Sigmoid colon (tissue), 7 donors: ENCODE results near the gene KIAA2012. TPM values are rescaled to one million over a fixed set of nuclear protein-coding genes. Genes with fewer than 3 reads are reported as not detected.

ENCODE experiments used
- DNase-seq: peaks from one replicate; pipeline ENCODE4 v3.0.0-alpha.2; 2019
- H3K27ac ChIP-seq, 4 donors: fragments of 200-600 bp; sonication (generic); one replicate each; pipeline ENCODE4 v1.5.1; 2016 to 2019; ENCODE audit warnings: mild to moderate bottlenecking in 1 of 4
- H3K27me3 ChIP-seq, 3 donors: fragments of 200-600 bp; sonication (generic); one replicate each; pipeline ENCODE4 v1.5.1; 2019; ENCODE audit warnings: mild to moderate bottlenecking in 1 of 3
- H3K36me3 ChIP-seq, 4 donors: fragments of 200-600 bp; sonication (generic); one replicate each; pipeline ENCODE4 v1.5.1; 2016 to 2019
- H3K4me1 ChIP-seq, 4 donors: fragments of 200-600 bp; sonication (generic); one replicate each; pipeline ENCODE4 v1.5.1; 2017 to 2019
- H3K4me3 ChIP-seq, 4 donors: fragments of 200-600 bp; sonication (generic); one replicate each; pipeline ENCODE4 v1.5.1; 2017 to 2019; ENCODE audit warnings: mild to moderate bottlenecking in 2 of 4, moderate library complexity in 1 of 4
- H3K9me3 ChIP-seq, 4 donors: fragments of 200-600 bp in 3 of 4; sonication (generic) in 3 of 4; one replicate each; pipeline versions ENCODE4 v1.5.1 to v1.6.1; 2013 to 2019
- CTCF ChIP-seq, 4 experiments: fragments of 450-650 bp in 3 of 4; fragments of 200-600 bp in 1 of 4; IDR thresholded peaks; one replicate each; pipeline ENCODE4 v1.5.1; 2016 to 2019; ENCODE audit warnings: antibody characterized with exemption in 4 of 4, mild to moderate bottlenecking in 3 of 4, moderate library complexity in 2 of 4
- EP300 ChIP-seq, 4 donors: sonication (generic); formaldehyde crosslinking; IDR thresholded peaks; one replicate each; pipeline ENCODE4 v1.6.1; 2017; ENCODE audit warnings: antibody characterized with exemption in 4 of 4
- POLR2A ChIP-seq, 2 donors: fragments of 450-650 bp; IDR thresholded peaks; one replicate each; pipeline ENCODE4 v1.6.1; 2016; ENCODE audit warnings: antibody characterized with exemption in 2 of 2, mild to moderate bottlenecking in 2 of 2, moderate library complexity in 2 of 2
- POLR2AphosphoS5 ChIP-seq, 4 donors: sonication (generic); formaldehyde crosslinking; IDR thresholded peaks; one replicate each; pipeline ENCODE4 v1.6.1; 2017; ENCODE audit warnings: antibody characterized with exemption in 4 of 4
- WGBS, 2 donors: extraction: QIAGEN DNeasy Blood & Tissue Kit; methylation state at CpG; one replicate each; pipeline ENCODE4 v1.1.7; 2013; 5-methylcytosine and 5-hydroxymethylcytosine counted together
- intact Hi-C: fragments of 100-400 bp; cut with DNase I; formaldehyde crosslinking; loops from one replicate; pipeline ENCODE4 v1.15.1; 2023
- polyA plus RNA-seq, 3 donors: library from polyadenylated mRNA; stranded (reverse); fragments of 200-250 nt; gene quantifications; one replicate each; pipeline ENCODE4 v1.2.3, GENCODE V29; 2013
- total RNA-seq, 4 donors: library from RNA; depleted of rRNA; stranded (reverse); fragments of >200 nt; gene quantifications; one replicate each; pipeline ENCODE4 v1.1.0, GENCODE V29; 2016
- donor health status: healthy with polysubstance abuse.
- donor health status: Bipolar disorder and iron deficiency.
- donor health status: healthy.

The KIAA2012 gene
- total and polyA plus RNA-seq, 7 donors = 0.04 to 0.83 (median 0.16) TPM; not detected in 4

GRCh38 chr2:202154613-202155012, 81.6 kb downstream of the KIAA2012 start:
- Histone ChIP-seq H3K9me3 (no peaks in the 10 kb centered on the region), H3K36me3 (no peaks in the 10 kb centered on the region), H3K4me3 (no peak overlapping the region), H3K27ac (peak overlapping the region in 2 of 4 donors; percentile 38 to 60), H3K4me1 (peaks cover 0 to 20% (median 11%) of the 10 kb centered on the region in 4 donors), H3K27me3 (no peaks in the 10 kb centered on the region)
- peak in 1 of 4 donors; percentile 9 for TF ChIP-seq POLR2AphosphoS5 (IDR thresholded peaks at IDR 0.05)
- TF ChIP-seq POLR2A (IDR thresholded peaks at IDR 0.05) = no peak
- intact Hi-C loops = loop anchor here (5.0 kb wide), 1 partner anchor 117 kb away; no protein-coding TSS in a partner anchor
- WGBS, 2 donors = 78 to 83% methylated on average over 9 of the region's 9 CpGs
- DNase-seq = no peak

- TF ChIP-seq EP300 (IDR thresholded peaks at IDR 0.05) (no peak), CTCF (IDR thresholded peaks at IDR 0.05) (no peak), POLR2A (IDR thresholded peaks at IDR 0.05) (no peak), POLR2AphosphoS5 (IDR thresholded peaks at IDR 0.05) (no peak)
- Histone ChIP-seq H3K9me3 (no peaks in the 10 kb centered on the region), H3K4me1 (peaks cover 0 to 32% (median 17%) of the 10 kb centered on the region in 4 donors), H3K27ac (no peak overlapping the region), H3K27me3 (no peaks in the 10 kb centered on the region), H3K36me3 (no peaks in the 10 kb centered on the region), H3K4me3 (no peak overlapping the region)
- 84 to 87% methylated on average over 4 of the region's 4 CpGs for whole genome bisulfite sequencing, 2 donors
- intact Hi-C loops = no loop called here
- DNase-seq = no peak
Measured at GRCh38 chr2:202157211-202157990, 84.3 kb downstream of the KIAA2012 start.

GRCh38 chr2:202158796-202159195, 85.7 kb downstream of the KIAA2012 start:
- 37 to 70% methylated on average over 5 of the region's 5 CpGs for WGBS, 2 donors
- no peaks in the 10 kb centered on the region for H3K9me3 ChIP-seq
- H3K36me3 ChIP-seq = no peaks in the 10 kb centered on the region
- intact Hi-C loops = no loop called here
- peaks cover 0 to 29% (median 15%) of the 10 kb centered on the region in 4 donors for H3K4me1 ChIP-seq
- TF ChIP-seq POLR2A (IDR thresholded peaks at IDR 0.05) (no peak), POLR2AphosphoS5 (IDR thresholded peaks at IDR 0.05) (no peak), CTCF (IDR thresholded peaks at IDR 0.05) (peak in 1 of 4 experiments; percentile 12), EP300 (IDR thresholded peaks at IDR 0.05) (no peak)
- no peak overlapping the region for H3K4me3 ChIP-seq
- H3K27me3 ChIP-seq = no peaks in the 10 kb centered on the region
- H3K27ac ChIP-seq = no peak overlapping the region
- DNase-seq = no peak

GRCh38 chr2:202161151-202161835, 88.2 kb downstream of the KIAA2012 start:
- no peaks in the 10 kb centered on the region for H3K27me3 ChIP-seq
- WGBS, 2 donors = 61 to 90% methylated on average over 8 of the region's 8 CpGs
- TF ChIP-seq POLR2AphosphoS5 (IDR thresholded peaks at IDR 0.05) = peak in 3 of 4 donors; percentile 39 to 59 (median 53)
- TF ChIP-seq EP300 (IDR thresholded peaks at IDR 0.05) = peak in 1 of 4 donors; percentile 9
- TF ChIP-seq CTCF (IDR thresholded peaks at IDR 0.05) = no peak
- intact Hi-C loops = no loop called here
- H3K9me3 ChIP-seq = no peaks in the 10 kb centered on the region
- no peaks in the 10 kb centered on the region for H3K36me3 ChIP-seq
- peak overlapping the region in 2 of 4 donors; percentile 49 to 60 for H3K27ac ChIP-seq
- peaks cover 0 to 17% (median 9%) of the 10 kb centered on the region in 4 donors for H3K4me1 ChIP-seq
- no peak overlapping the region for H3K4me3 ChIP-seq
- DNase-seq = no peak

GRCh38 chr2:202164411-202164810, 91.4 kb downstream of the KIAA2012 start:
- peaks cover 0 to 17% (median 9%) of the 10 kb centered on the region in 4 donors for H3K4me1 ChIP-seq
- no peaks in the 10 kb centered on the region for H3K9me3 ChIP-seq
- WGBS, 2 donors = 71 to 83% methylated on average over 3 of the region's 3 CpGs
- intact Hi-C loops = no loop called here
- no peaks in the 10 kb centered on the region for H3K27me3 ChIP-seq
- no peaks in the 10 kb centered on the region for H3K36me3 ChIP-seq
- no peak overlapping the region for H3K27ac ChIP-seq
- no peak overlapping the region for H3K4me3 ChIP-seq
- TF ChIP-seq CTCF (IDR thresholded peaks at IDR 0.05) (no peak), POLR2AphosphoS5 (IDR thresholded peaks at IDR 0.05) (no peak), POLR2A (IDR thresholded peaks at IDR 0.05) (no peak), EP300 (IDR thresholded peaks at IDR 0.05) (no peak)
- DNase-seq = no peak
